GM18502 (cell line): ENCODE data around the gene PNMT.
"Not testable (repeated sequence)": the region's sequence is repeated elsewhere in the genome, so short reads cannot be mapped to it uniquely, and the experiment has no call there.

Experiments
- ATAC-seq: cut with Tn5 transposase; IDR thresholded peaks from one replicate; pipeline ENCODE4 v1.9.1; 2021; ENCODE audit warnings: mild to moderate bottlenecking; ENCODE audit not compliant: unreplicated experiment, poor library complexity

Gene PNMT

DNA sequence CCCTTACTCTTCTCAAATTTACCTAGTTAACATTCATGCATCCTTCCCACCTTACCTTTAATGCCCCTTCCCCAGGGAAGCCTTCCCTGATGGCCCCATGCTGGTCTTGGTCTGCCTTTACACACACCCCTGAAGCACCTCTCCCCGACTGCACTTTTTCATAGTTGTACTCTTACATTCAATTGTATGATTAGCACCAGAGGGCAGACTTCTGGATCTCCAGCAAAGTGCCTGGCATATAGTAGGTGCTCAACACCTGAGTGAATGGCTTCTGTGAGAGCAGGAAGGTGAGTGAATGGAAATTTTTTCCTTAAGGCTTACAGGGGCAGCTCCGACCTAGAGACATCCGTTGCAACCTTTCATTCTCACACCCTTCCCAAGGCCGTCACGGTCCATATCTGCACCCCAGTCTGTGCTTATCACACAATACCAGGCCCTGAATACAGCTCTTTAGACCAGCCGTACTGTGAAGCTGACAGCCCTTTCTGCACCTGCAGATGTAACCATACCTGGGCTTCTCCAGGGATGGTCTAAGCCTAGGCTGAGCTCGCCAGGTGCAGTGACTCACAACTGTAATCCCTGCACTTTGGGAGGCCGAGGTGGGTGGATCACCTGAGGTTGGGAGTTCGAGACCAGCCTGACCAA lies 15.2 kb downstream of the PNMT start:
- no peak for ATAC-seq

GRCh38 chr17:39684369-39685192 lies 16.3 kb downstream of the PNMT start:
- no peak for ATAC-seq

DNA sequence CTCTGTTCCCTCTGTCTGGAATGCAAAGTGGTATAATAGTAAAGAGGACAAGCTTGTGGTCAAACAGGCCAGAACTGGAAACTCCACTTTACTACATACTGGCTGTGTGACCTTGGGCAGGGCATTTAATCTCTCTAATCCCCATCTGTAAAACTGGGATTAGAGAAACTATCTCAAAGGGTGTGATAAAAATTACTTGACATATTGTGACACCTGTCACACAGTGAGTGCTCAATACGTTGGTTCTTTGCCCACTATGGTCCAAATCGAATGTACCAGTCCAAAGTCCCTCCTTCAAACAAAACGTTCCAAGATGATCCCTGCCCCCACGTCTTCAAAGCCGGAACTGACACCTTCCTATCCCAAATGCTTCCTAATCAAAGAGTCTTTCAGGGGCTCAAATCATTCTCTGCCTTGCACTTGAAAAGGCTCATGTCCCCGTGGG lies 18.9 kb downstream of the PNMT start:
- ATAC-seq = no peak

DNA sequence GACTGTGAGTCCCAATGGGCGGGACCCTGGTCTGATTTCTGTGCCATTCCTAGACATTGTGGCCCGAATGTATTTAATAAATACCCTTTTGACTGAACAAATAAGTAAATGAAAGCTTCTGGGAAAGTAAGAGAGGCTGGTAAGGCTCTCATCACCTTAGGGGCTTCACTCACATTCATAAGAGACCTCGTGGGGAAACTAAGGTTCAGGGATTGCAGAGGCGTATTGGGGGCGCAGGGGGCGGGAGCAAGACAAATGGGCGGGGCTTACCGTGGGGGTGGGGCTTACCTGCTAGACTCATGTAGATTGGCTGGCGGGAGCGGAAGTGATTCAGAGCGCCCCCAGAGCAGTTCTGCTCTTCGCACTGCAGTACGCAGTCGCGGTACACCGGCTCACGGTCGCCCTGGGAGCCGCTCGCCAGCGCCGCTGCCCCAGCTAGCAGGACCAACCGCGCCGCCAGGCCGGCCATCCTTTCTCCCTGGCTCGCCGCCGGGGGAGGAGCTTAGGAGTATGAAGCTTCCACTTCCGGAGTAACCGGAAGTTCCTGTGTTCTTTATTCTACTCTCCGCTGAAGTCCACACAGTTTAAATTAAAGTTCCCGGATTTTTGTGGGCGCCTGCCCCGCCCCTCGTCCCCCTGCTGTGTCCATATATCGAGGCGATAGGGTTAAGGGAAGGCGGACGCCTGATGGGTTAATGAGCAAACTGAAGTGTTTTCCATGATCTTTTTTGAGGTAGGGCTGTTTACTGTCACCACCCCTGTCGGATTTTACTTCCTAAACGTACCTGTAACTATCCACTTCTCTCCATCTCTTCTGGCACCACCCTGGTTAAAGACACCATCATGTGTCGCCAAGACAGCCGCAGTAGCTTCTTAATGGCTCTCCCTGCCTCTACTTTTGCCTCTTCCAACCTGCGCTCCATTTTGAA lies 19.6 kb downstream of the PNMT start, which contains the start of gene PGAP3:
TSS of gene PGAP3 (minus strand) at position 512 of the 929 bp plus-strand sequence. CDS start at position 469, 43 bp downstream.
- peak; percentile 88 for ATAC-seq

GRCh38 chr17:39688475-39688835 lies 20.2 kb downstream of the PNMT start:
- ATAC-seq = no peak

GRCh38 chr17:39688945-39689344 lies 20.7 kb downstream of the PNMT start:
- ATAC-seq = no peak

- no peak for ATAC-seq
These were observed 26.3 kb downstream of the PNMT start for GRCh38 chr17:39694593-39694992.

DNA sequence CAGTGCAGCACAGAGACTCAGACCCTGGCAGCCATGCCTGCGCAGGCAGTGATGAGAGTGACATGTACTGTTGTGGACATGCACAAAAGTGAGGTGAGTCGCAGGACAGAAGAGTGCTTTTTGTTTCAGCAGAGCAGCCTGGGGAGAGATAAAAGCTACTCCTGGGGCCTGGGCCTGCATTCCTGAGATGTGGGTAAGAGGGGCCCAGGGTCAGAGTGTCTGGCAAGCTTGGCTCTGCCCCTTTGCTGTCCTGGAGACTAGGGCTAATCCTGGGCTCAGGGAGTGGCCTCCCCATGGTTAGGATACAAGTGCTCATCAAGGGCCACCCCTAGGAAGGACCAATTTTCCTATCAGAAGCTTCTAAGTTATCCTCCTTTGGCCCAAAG lies 26.8 kb downstream of the PNMT start:
- ATAC-seq = no peak

DNA sequence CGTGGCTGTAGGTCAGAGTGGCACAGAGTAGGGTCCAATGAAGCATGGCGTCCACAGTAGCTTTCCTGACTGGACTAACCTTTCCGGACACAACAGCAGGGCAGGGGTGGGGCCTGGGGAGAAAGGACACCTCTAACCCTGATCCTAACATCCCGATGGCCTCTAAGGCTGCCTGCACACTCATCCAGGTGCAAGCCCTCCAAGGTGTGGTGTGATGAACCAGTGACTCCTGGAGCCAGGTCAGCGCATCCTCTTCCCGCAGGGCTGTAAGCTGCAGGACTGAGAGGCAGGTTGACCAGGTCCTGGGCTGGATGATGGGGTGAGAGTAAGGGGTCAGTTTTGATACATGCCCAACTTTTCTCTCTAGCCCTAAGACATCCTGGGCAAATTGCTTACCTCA lies 28.5 kb downstream of the PNMT start:
- no peak for ATAC-seq

GRCh38 chr17:39697961-39698360 lies 29.7 kb downstream of the PNMT start:
- ATAC-seq = no peak

DNA sequence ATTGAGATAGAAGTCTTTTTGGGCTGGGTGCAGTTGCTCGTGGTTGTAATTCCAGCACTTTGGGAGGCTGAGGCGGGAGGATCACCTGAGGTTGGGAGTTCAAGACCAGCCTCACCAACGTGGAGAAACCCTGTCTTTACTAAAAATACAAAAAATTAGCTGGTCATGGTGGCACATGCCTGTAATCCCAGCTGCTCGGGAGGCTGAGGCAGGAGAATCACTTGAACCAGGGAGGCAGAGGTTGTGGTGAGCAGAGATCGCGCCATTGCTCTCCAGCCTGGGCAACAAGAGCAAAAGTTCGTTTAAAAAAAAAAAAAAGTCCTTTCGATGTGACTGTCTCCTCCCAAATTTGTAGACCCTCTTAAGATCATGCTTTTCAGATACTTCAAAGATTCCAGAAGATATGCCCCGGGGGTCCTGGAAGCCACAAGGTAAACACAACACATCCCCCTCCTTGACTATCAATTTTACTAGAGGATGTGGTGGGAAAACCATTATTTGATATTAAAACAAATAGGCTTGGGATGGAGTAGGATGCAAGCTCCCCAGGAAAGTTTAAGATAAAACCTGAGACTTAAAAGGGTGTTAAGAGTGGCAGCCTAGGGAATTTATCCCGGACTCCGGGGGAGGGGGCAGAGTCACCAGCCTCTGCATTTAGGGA lies 31.0 kb downstream of the PNMT start:
- not testable (repeated sequence) for ATAC-seq

- no peak for ATAC-seq
These were observed 31.5 kb downstream of the PNMT start, which contains the start of gene ERBB2 for GRCh38 chr17:39699818-39700147. Gene ERBB2 (plus strand): TSS chr17:39700064. CDS start chr17:39700239, 175 bp downstream.

DNA sequence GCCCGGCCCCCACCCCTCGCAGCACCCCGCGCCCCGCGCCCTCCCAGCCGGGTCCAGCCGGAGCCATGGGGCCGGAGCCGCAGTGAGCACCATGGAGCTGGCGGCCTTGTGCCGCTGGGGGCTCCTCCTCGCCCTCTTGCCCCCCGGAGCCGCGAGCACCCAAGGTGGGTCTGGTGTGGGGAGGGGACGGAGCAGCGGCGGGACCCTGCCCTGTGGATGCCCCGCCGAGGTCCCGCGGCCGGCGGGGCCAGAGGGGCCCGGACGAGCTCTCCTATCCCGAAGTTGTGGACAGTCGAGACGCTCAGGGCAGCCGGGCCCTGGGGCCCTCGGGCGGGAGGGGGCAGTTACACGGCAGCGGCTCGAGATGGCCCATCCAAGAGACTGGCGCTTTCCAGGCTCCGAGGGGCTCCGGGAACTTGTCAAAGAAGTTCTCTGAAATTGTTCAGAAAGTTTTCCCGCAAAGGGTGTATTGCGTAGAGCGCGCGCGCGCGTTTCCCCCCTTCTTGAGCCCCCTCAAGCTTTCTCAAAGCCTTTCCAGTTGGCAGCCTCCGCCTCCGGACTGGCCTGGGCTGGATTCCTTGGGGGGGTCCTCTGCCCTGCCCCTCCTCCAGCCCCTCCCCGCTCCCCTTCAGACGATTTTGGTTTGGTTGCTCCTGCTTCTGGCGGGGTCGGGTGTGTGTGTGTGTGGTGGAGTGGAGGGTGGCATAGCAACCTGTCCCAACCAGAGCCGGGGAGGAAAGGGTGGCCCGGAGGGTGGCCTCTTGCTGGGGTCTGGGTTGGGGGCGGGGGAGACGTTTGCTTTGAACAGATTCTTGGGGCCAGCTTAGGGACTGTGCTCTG lies 32.1 kb downstream of the PNMT start:
- no peak for ATAC-seq

DNA sequence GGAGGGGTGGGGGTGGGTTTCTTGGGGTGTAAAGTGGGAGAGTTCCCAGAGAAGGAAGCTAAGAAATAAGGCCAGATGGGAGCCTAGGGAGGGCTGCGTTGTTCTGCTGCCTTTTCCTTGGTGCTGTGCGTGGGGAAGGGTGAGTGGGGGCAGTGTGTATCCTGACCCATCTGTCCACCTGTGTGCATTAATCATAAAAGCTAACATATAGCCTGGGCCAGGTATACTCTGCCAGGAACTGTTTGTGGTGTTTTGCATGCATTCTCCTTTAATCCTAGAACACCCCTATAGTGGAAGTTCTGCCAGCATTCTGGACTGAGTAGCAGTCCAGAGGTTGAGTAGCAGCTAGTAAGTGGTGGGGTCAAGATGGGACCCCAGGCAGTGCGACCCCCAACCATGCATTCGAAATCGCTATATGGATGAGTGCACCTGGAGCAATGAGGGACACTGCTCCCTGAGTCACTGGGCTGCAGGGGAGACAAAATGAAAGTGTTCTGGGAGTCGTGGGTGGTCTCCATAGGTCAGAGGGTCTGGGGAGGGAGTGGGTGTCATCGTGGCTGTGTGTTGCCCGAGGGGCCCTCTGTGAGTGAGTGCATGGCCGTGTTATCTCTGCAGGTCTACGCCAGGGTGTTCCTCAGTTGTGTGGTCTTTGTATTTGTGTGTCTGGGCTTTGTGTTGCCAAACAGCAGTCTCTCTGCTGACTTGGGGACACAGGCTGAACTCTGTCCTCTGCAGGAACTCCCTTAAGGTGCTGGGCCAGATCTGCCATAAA lies 32.9 kb downstream of the PNMT start:
- ATAC-seq = no peak

- ATAC-seq = no peak
These were observed 33.6 kb downstream of the PNMT start for GRCh38 chr17:39701784-39702422.

DNA sequence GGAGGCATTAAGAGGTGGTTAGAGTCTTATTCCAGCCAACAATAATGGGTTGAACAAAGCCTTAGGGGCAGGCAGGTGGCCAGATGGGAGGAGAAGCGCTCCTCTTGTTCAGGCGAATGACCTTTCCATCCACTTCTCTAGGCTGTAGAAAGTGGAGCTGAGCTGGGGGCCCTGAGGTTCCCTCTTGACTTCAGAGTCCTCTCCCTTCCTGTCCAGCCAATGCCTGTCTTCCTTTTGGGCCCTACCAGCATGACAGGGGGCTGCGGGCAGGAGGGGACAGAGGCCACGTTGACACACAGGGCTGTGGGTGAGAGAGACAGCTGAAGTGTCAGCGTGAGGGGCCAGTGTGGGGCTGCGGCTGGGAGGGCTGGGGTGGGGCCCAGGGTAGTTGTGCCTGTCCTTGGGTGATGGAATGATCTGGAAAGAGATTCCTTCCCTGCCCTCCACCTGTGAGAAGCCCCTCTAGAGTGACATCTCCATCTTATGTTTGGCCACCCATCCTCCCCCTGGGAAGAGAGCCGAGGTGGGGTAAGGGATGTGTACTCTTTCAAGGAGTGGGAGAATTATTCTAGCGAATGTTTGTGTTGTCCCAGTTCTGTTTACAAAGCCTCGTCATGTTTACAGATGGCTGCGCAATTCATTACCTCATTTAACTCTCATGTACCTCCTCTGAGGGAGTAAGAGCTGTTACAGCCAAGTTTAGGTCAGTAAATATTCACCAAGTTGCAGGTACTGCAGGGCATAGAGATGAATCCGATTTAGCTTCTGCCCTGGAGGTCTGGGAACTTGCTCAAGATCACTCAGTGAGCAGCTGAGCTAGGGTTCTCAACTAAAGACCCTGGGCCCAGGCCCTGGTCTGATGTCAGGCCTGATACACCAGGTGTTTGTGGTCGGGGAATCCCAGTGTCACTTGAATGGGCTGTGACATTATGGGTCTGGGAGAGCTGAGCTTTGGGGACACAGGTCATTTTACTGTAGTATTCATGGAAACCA lies 34.9 kb downstream of the PNMT start:
- no peak for ATAC-seq

GRCh38 chr17:39703913-39704312 lies 35.7 kb downstream of the PNMT start:
- ATAC-seq = no peak
